ENCODE data around the gene OLFM2. TPM values are rescaled to one million over a fixed set of nuclear protein-coding genes. Genes with fewer than 3 reads are reported as not detected.

OLFM2 gene
- polyA plus RNA-seq, 1 donor from 2014 or later, result 68.6 TPM

- no peaks in the 10 kb centered on the region for H3F3A ChIP-seq (ENCODE audit: insufficient read depth, low read length, poor library complexity, severe bottlenecking)
- H3K4me2 ChIP-seq (ENCODE audit: low read length), result no peak overlapping the region
These were observed 22.9 kb downstream of the OLFM2 start for GRCh38 chr19:9913237-9914000.

More at GRCh38 chr19:9913237-9914000, 22.9 kb downstream of the OLFM2 start:
- H3K36me3 ChIP-seq (ENCODE audit: insufficient read depth, low read length), result no peaks in the 10 kb centered on the region
- peaks cover 3% of the 10 kb centered on the region for H3K79me2 ChIP-seq (replicated peaks; ENCODE audit: insufficient read depth, low read length)
- H4K20me1 ChIP-seq (ENCODE audit: insufficient read depth), result peaks cover 41% of the 10 kb centered on the region
- H3K4me3 ChIP-seq (ENCODE audit: low read length), result peak overlapping the region; percentile 64
- H3K9ac ChIP-seq (ENCODE audit: low read length), result peak overlapping the region; percentile 5
- H2AFZ ChIP-seq (ENCODE audit: low read depth, low read length), result no peak overlapping the region
- TF ChIP-seq MXI1 (conservative IDR thresholded peaks at IDR 0.05; ENCODE audit: poor library complexity, severe bottlenecking) (no peak), RAD21 (conservative IDR thresholded peaks at IDR 0.05) (no peak), POLR2AphosphoS5 (IDR thresholded peaks at IDR 0.05) (no peak), REST (IDR thresholded peaks at IDR 0.05; ENCODE audit: borderline replicate concordance) (no peak), TAF1 (IDR thresholded peaks at IDR 0.05; ENCODE audit: low read depth) (no peak), CTCF (IDR thresholded peaks at IDR 0.05; ENCODE audit: poor library complexity, severe bottlenecking) (no peak), SMC3 (conservative IDR thresholded peaks at IDR 0.05; ENCODE audit: poor library complexity) (no peak), EZH2 (IDR thresholded peaks at IDR 0.05; ENCODE audit: borderline replicate concordance, insufficient read depth, low read length, poor library complexity, severe bottlenecking) (no peak), EP300 (conservative IDR thresholded peaks at IDR 0.05; ENCODE audit: poor library complexity, severe bottlenecking) (no peak)
- H3K27me3 ChIP-seq (ENCODE audit: insufficient read depth, low read depth, low read length), result peaks cover 22% of the 10 kb centered on the region
- H3K27ac ChIP-seq (ENCODE audit: low read length), result no peak overlapping the region
- H3K9me2 ChIP-seq (ENCODE audit: insufficient read depth, low read length), result no peaks in the 10 kb centered on the region
- no peaks in the 10 kb centered on the region for H3K9me3 ChIP-seq (ENCODE audit: low read length)
